GM18511 (cell line): ENCODE data around the gene TP53I11.

ENCODE experiments used
- ATAC-seq: cut with Tn5 transposase; IDR thresholded peaks from one replicate; pipeline ENCODE4 v1.9.1; 2021; ENCODE audit warnings: mild to moderate bottlenecking, moderate library complexity; ENCODE audit not compliant: unreplicated experiment

Gene TP53I11

GRCh38 chr11:44941259-44942021, 9.2 kb downstream of the TP53I11 start:
- ATAC-seq: no peak

GRCh38 chr11:44940835-44941234, 9.8 kb downstream of the TP53I11 start:
- no peak for ATAC-seq

- no peak for ATAC-seq
Observed at GRCh38 chr11:44940404-44940803, 10.3 kb downstream of the TP53I11 start.

GRCh38 chr11:44939673-44940395, 10.8 kb downstream of the TP53I11 start:
- ATAC-seq: no peak

- no peak for ATAC-seq
Observed at GRCh38 chr11:44938066-44938691, 12.5 kb downstream of the TP53I11 start.

GRCh38 chr11:44936951-44937543, 13.6 kb downstream of the TP53I11 start:
- ATAC-seq: no peak

- peak; percentile 80 for ATAC-seq
Observed at GRCh38 chr11:44936525-44936924, 14.2 kb downstream of the TP53I11 start.

- no peak for ATAC-seq
Observed at GRCh38 chr11:44934735-44935250, 15.9 kb downstream of the TP53I11 start.

GRCh38 chr11:44934110-44934509, 16.6 kb downstream of the TP53I11 start:
- no peak for ATAC-seq

- no peak for ATAC-seq
Observed at GRCh38 chr11:44931466-44931865, 19.2 kb downstream of the TP53I11 start.

GRCh38 chr11:44930588-44931302, 19.9 kb downstream of the TP53I11 start:
- ATAC-seq: no peak

- ATAC-seq: no peak
Observed at GRCh38 chr11:44928816-44929215, 21.9 kb downstream of the TP53I11 start.

GRCh38 chr11:44928144-44928543, 22.5 kb downstream of the TP53I11 start:
- ATAC-seq: no peak

- no peak for ATAC-seq
Observed at GRCh38 chr11:44927174-44927661, 23.5 kb downstream of the TP53I11 start.

GRCh38 chr11:44926036-44926435, 24.6 kb downstream of the TP53I11 start:
- ATAC-seq: no peak

GRCh38 chr11:44923806-44924205, 26.9 kb downstream of the TP53I11 start:
- ATAC-seq: no peak

GRCh38 chr11:44923115-44923514, 27.6 kb downstream of the TP53I11 start:
- ATAC-seq: no peak

GRCh38 chr11:44920451-44920850, 30.2 kb downstream of the TP53I11 start:
- no peak for ATAC-seq

GRCh38 chr11:44917741-44918140, 32.9 kb downstream of the TP53I11 start:
- ATAC-seq: no peak

- ATAC-seq: peak; percentile 73
Observed at GRCh38 chr11:44916801-44917385, 33.8 kb downstream of the TP53I11 start.
